HG03025 (cell line): ENCODE results near the gene SLAMF6.
"Not testable (repeated sequence)": the region's sequence is repeated elsewhere in the genome, so short reads cannot be mapped to it uniquely, and the experiment has no call there.

Source experiments
- ATAC-seq: cut with Tn5 transposase; IDR thresholded peaks from one replicate; pipeline ENCODE4 v1.9.1; 2021; ENCODE audit warnings: mild to moderate bottlenecking, moderate library complexity; ENCODE audit not compliant: unreplicated experiment, low FRiP score

SLAMF6 gene

GRCh38 chr1:160544647-160545046 lies 21.6 kb upstream of the SLAMF6 start:
- no peak for ATAC-seq

GRCh38 chr1:160542303-160542945 lies 19.4 kb upstream of the SLAMF6 start:
- no peak for ATAC-seq

GRCh38 chr1:160541622-160542302 lies 18.7 kb upstream of the SLAMF6 start:
- no peak for ATAC-seq

- ATAC-seq = no peak
Measured at GRCh38 chr1:160540859-160541233, 17.8 kb upstream of the SLAMF6 start.

GRCh38 chr1:160539990-160540858 lies 17.2 kb upstream of the SLAMF6 start:
- peak; percentile 94 for ATAC-seq

GRCh38 chr1:160539684-160539989 lies 16.6 kb upstream of the SLAMF6 start:
- no peak for ATAC-seq

- ATAC-seq = no peak
Measured at GRCh38 chr1:160538985-160539651, 16.1 kb upstream of the SLAMF6 start.

- ATAC-seq = no peak
Measured at GRCh38 chr1:160537714-160538665, 14.9 kb upstream of the SLAMF6 start.

GRCh38 chr1:160534823-160535605 lies 12.0 kb upstream of the SLAMF6 start:
- ATAC-seq = no peak

GRCh38 chr1:160532557-160532813 lies 9.4 kb upstream of the SLAMF6 start:
- ATAC-seq = not testable (repeated sequence)

GRCh38 chr1:160531809-160532556 lies 8.9 kb upstream of the SLAMF6 start:
- ATAC-seq = not testable (repeated sequence)

GRCh38 chr1:160529401-160529952 lies 6.4 kb upstream of the SLAMF6 start:
- not testable (repeated sequence) for ATAC-seq

- ATAC-seq = not testable (repeated sequence)
Measured at GRCh38 chr1:160523789-160524188, 734 bp upstream of the SLAMF6 start.

- ATAC-seq = no peak
Measured at GRCh38 chr1:160522136-160522535, 919 bp downstream of the SLAMF6 start.

- no peak for ATAC-seq
Measured at GRCh38 chr1:160521554-160521953, 1.5 kb downstream of the SLAMF6 start.

GRCh38 chr1:160520999-160521398 lies 2.1 kb downstream of the SLAMF6 start:
- ATAC-seq = no peak

GRCh38 chr1:160520582-160520981 lies 2.5 kb downstream of the SLAMF6 start:
- no peak for ATAC-seq

- no peak for ATAC-seq
Measured at GRCh38 chr1:160519642-160520435, 3.2 kb downstream of the SLAMF6 start.
